GM23338 (cell line): ENCODE results near the gene TOMM20L. TPM values are rescaled to one million over a fixed set of nuclear protein-coding genes. Genes with fewer than 3 reads are reported as not detected.

Source experiments
- ATAC-seq: fragments of 200-7000 bp; cut with Tn5 transposase; 3 replicates; pipeline ENCODE4 v1.9.1; 2020
- DNase-seq: peaks from one replicate; pipeline ENCODE4 v3.0.0-alpha.2; 2015; ENCODE audit warnings: low spot score
- H2AFZ ChIP-seq: fragments of 200-600 bp; sonication (generic); 2 replicates; pipeline ENCODE4 v1.8.0; 2016; ENCODE audit warnings: antibody characterized with exemption, mild to moderate bottlenecking, moderate library complexity
- H3F3A ChIP-seq: fragments of 200-600 bp; sonication (generic); replicated peaks from 2 replicates; pipeline ENCODE4 v1.8.0; 2017; ENCODE audit warnings: antibody characterized with exemption, mixed run types, low read depth
- H3K27ac ChIP-seq: fragments of 200-600 bp; sonication (generic); 2 replicates; pipeline ENCODE4 v1.6.1; 2016; ENCODE audit warnings: low read depth
- H3K27me3 ChIP-seq: fragments of 200-600 bp; sonication (generic); 2 replicates; pipeline ENCODE4 v1.8.0; 2016; ENCODE audit warnings: mild to moderate bottlenecking, mixed run types, moderate library complexity; ENCODE audit not compliant: insufficient read depth
- H3K36me3 ChIP-seq: fragments of 200-600 bp; sonication (generic); 2 replicates; pipeline ENCODE4 v1.8.0; 2016; ENCODE audit warnings: mild to moderate bottlenecking; ENCODE audit not compliant: insufficient read depth
- H3K4me1 ChIP-seq: fragments of 200-600 bp; sonication (generic); 2 replicates; pipeline ENCODE4 v1.8.0; 2016; ENCODE audit warnings: mild to moderate bottlenecking, moderate library complexity; ENCODE audit not compliant: insufficient read depth
- H3K4me2 ChIP-seq: fragments of 200-600 bp; sonication (generic); 2 replicates; pipeline ENCODE4 v1.7.1; 2017; ENCODE audit warnings: mixed run types
- H3K4me3 ChIP-seq: fragments of 200-600 bp; sonication (generic); 2 replicates; pipeline ENCODE4 v1.6.1; 2016; ENCODE audit warnings: mixed run types
- H3K79me2 ChIP-seq: fragments of 200-600 bp; sonication (generic); replicated peaks from 2 replicates; pipeline ENCODE4 v1.8.0; 2017; ENCODE audit warnings: mild to moderate bottlenecking; ENCODE audit not compliant: insufficient read depth
- H3K9me2 ChIP-seq: fragments of 200-600 bp; sonication (generic); 2 replicates; pipeline ENCODE4 v1.8.0; 2017; ENCODE audit not compliant: insufficient read depth
- H4K20me1 ChIP-seq: fragments of 200-600 bp; sonication (generic); replicated peaks from 2 replicates; pipeline ENCODE4 v1.8.0; 2017; ENCODE audit warnings: mild to moderate bottlenecking; ENCODE audit not compliant: insufficient read depth
- H3K27ac Mint-ChIP-seq: 2 replicates; pipeline ENCODE4 v1.8.0; 2020; ENCODE audit warnings: inconsistent platforms, mild to moderate bottlenecking, moderate library complexity, mixed read lengths
- H3K27me3 Mint-ChIP-seq: 3 replicates; pipeline ENCODE4 v1.8.0; 2022; ENCODE audit warnings: low read depth, mild to moderate bottlenecking, moderate library complexity, mixed read lengths, inconsistent platforms; ENCODE audit not compliant: insufficient read depth, poor library complexity
- H3K36me3 Mint-ChIP-seq: 3 replicates; pipeline ENCODE4 v1.8.0; 2021; ENCODE audit warnings: low read depth, mild to moderate bottlenecking, inconsistent platforms, moderate library complexity, mixed read lengths
- H3K4me1 Mint-ChIP-seq: 3 replicates; pipeline ENCODE4 v1.8.0; 2020; ENCODE audit warnings: mild to moderate bottlenecking, inconsistent platforms, mixed read lengths
- H3K4me3 Mint-ChIP-seq: 3 replicates; pipeline ENCODE4 v1.8.0; 2021; ENCODE audit warnings: moderate library complexity, mild to moderate bottlenecking, inconsistent platforms, mixed read lengths
- H3K9me3 Mint-ChIP-seq: 3 replicates; pipeline ENCODE4 v1.8.0; 2020; ENCODE audit warnings: moderate library complexity, mild to moderate bottlenecking, inconsistent platforms, mixed read lengths
- CREB1 ChIP-seq: fragments of 250-450 bp; sonication (Bioruptor Pico); IDR thresholded peaks from 2 replicates; pipeline ENCODE4 v1.5.0; 2020; ENCODE audit warnings: low read depth, mild to moderate bottlenecking, moderate library complexity
- CTCF ChIP-seq, 2 experiments: fragments of 200-600 bp in 1 of 2; sonication (generic) in 1 of 2; conservative IDR thresholded peaks; 2 replicates each; pipeline versions ENCODE4 v1.5.1 to v1.6.1; 2016 to 2017; ENCODE audit warnings: antibody characterized with exemption in 2 of 2, low read depth in 2 of 2, mild to moderate bottlenecking in 2 of 2, moderate library complexity in 1 of 2
- EZH2 ChIP-seq: fragments of 200-600 bp; sonication (generic); IDR thresholded peaks from one replicate; pipeline ENCODE4 v1.8.0; 2017; ENCODE audit warnings: antibody characterized with exemption, mild to moderate bottlenecking, low read depth; ENCODE audit not compliant: unreplicated experiment
- EZH2phosphoT487 ChIP-seq: fragments of 200-600 bp; sonication (generic); IDR thresholded peaks from one replicate; pipeline ENCODE4 v1.8.1; 2018; ENCODE audit warnings: antibody characterized with exemption; ENCODE audit not compliant: unreplicated experiment
- JUNB ChIP-seq: IDR thresholded peaks from one replicate; pipeline ENCODE4 v1.6.1; 2016; ENCODE audit warnings: antibody characterized with exemption; ENCODE audit not compliant: unreplicated experiment
- POLR2AphosphoS5 ChIP-seq: IDR thresholded peaks from 2 replicates; pipeline ENCODE4 v1.6.1; 2016; ENCODE audit warnings: antibody characterized with exemption, low read depth
- STAT1 ChIP-seq: IDR thresholded peaks from one replicate; pipeline ENCODE4 v1.6.1; 2016; ENCODE audit warnings: antibody characterized with exemption; ENCODE audit not compliant: unreplicated experiment
- ZNF331 ChIP-seq: fragments of 250-450 bp; sonication (Bioruptor Pico); IDR thresholded peaks from 2 replicates; pipeline ENCODE4 v1.5.0; 2020; ENCODE audit warnings: low read depth, mild to moderate bottlenecking, moderate library complexity
- polyA plus RNA-seq: library from polyadenylated mRNA; unstranded; fragments of >200 nt; fragmentation: Nextera tagmentation; extraction: Ambion mirVana; gene quantifications from 2 replicates; pipeline ENCODE4 v1.2.1, GENCODE V29; 2016
- total RNA-seq: library from RNA; depleted of rRNA; stranded (reverse); fragments of >200 nt; shearing (Covaris generic); gene quantifications from 2 replicates; pipeline ENCODE4 v1.2.3, GENCODE V29; 2014
- TF ChIP-seq, protein P1 (sequence below): fragments of 250-450 bp; sonication (Bioruptor Pico); IDR thresholded peaks from 2 replicates; pipeline ENCODE4 v1.5.0; 2020; ENCODE audit warnings: mild to moderate bottlenecking, moderate library complexity

Gene TOMM20L
- total and polyA plus RNA-seq, 2 experiments from 2014 or later: not detected

DNA sequence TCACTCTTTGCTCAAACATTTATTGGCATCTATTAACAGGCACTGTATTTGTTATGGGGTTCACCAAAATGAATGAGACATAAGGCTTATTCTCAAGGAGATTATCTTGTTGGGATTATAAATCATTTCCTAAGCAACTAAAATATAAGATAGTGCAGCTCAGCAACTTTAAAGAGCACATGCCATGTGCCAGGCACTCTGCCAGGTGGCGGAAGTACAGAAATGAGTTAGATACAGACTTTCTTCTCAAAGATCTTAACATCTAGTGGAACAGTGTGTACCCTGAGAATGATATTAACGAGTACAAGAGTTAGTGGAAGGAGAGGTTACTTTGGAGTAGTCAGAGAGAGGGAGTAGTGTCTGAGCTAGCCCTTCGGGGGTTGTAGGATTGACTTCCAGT is 28.4 kb upstream of the TOMM20L start:
- H3K4me3 ChIP-seq: no peak overlapping the region
- Mint-ChIP-seq H3K27me3 (no peaks in the 10 kb centered on the region), H3K36me3 (peaks cover 30% of the 10 kb centered on the region; the same call in 2 of the 3 replicates), H3K4me3 (no peak overlapping the region), H3K27ac (no peak overlapping the region), H3K4me1 (no peaks in the 10 kb centered on the region), H3K9me3 (no peaks in the 10 kb centered on the region)
- H3K36me3 ChIP-seq: peaks cover 3% of the 10 kb centered on the region; the same call in 1 of the 2 replicates
- DNase-seq: no peak
- no peaks in the 10 kb centered on the region for H3K4me1 ChIP-seq
- no peak for TF ChIP-seq CREB1
- TF ChIP-seq POLR2AphosphoS5: no peak
- no peak for TF ChIP-seq CTCF (conservative IDR thresholded peaks at IDR 0.05; ENCODE audit: low read depth in 2 of 2)
- no peak for TF ChIP-seq ZNF331 (CRISPR knock-in tag)
- no peak for TF ChIP-seq EZH2phosphoT487
- TF ChIP-seq EZH2: no peak
- H3K9me2 ChIP-seq: no peaks in the 10 kb centered on the region
- H3F3A ChIP-seq: no peaks in the 10 kb centered on the region; the same call in 1 of the 2 replicates
- no peak overlapping the region for H3K27ac ChIP-seq
- no peak overlapping the region for H3K4me2 ChIP-seq
- ATAC-seq: no peak
- no peaks in the 10 kb centered on the region for H4K20me1 ChIP-seq
- H2AFZ ChIP-seq: no peak overlapping the region
- H3K27me3 ChIP-seq: no peaks in the 10 kb centered on the region
- H3K79me2 ChIP-seq: no peaks in the 10 kb centered on the region

DNA sequence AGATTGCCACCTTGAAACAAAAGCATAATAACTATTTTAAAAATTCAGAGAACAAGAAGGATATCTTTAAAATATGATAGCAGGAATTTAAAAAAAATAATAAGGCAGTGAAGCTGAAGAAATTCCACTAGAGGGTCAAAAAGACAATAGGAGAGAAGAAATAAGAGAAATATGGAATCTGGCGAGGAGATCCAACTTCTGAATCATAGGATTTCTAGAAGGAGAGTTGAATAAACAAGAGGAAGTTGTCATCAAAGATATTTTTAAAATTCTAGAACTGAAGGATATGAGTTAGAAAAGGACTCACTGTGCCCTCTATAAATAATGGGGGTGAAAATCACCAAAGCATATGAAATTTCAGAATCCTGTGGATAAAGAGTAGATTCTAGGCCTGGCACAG is 26.8 kb upstream of the TOMM20L start:
- Mint-ChIP-seq H3K36me3 (peaks cover 31% of the 10 kb centered on the region; the same call in 2 of the 3 replicates), H3K4me3 (no peak overlapping the region), H3K27me3 (no peaks in the 10 kb centered on the region), H3K9me3 (no peaks in the 10 kb centered on the region), H3K27ac (no peak overlapping the region), H3K4me1 (no peaks in the 10 kb centered on the region)
- Histone ChIP-seq H3K27me3 (no peaks in the 10 kb centered on the region), H3K79me2 (no peaks in the 10 kb centered on the region), H3F3A (no peaks in the 10 kb centered on the region; the same call in 1 of the 2 replicates), H3K4me1 (no peaks in the 10 kb centered on the region), H3K36me3 (peaks cover 3% of the 10 kb centered on the region; the same call in 1 of the 2 replicates), H3K9me2 (no peaks in the 10 kb centered on the region), H2AFZ (no peak overlapping the region), H3K4me2 (no peak overlapping the region), H3K27ac (no peak overlapping the region), H4K20me1 (no peaks in the 10 kb centered on the region), H3K4me3 (no peak overlapping the region)
- TF ChIP-seq EZH2: no peak
- no peak for TF ChIP-seq EZH2phosphoT487
- TF ChIP-seq CTCF (conservative IDR thresholded peaks at IDR 0.05; ENCODE audit: low read depth in 2 of 2): no peak
- TF ChIP-seq STAT1: no peak
- TF ChIP-seq JUNB: no peak
- no peak for TF ChIP-seq CREB1
- TF ChIP-seq, protein P1, sequence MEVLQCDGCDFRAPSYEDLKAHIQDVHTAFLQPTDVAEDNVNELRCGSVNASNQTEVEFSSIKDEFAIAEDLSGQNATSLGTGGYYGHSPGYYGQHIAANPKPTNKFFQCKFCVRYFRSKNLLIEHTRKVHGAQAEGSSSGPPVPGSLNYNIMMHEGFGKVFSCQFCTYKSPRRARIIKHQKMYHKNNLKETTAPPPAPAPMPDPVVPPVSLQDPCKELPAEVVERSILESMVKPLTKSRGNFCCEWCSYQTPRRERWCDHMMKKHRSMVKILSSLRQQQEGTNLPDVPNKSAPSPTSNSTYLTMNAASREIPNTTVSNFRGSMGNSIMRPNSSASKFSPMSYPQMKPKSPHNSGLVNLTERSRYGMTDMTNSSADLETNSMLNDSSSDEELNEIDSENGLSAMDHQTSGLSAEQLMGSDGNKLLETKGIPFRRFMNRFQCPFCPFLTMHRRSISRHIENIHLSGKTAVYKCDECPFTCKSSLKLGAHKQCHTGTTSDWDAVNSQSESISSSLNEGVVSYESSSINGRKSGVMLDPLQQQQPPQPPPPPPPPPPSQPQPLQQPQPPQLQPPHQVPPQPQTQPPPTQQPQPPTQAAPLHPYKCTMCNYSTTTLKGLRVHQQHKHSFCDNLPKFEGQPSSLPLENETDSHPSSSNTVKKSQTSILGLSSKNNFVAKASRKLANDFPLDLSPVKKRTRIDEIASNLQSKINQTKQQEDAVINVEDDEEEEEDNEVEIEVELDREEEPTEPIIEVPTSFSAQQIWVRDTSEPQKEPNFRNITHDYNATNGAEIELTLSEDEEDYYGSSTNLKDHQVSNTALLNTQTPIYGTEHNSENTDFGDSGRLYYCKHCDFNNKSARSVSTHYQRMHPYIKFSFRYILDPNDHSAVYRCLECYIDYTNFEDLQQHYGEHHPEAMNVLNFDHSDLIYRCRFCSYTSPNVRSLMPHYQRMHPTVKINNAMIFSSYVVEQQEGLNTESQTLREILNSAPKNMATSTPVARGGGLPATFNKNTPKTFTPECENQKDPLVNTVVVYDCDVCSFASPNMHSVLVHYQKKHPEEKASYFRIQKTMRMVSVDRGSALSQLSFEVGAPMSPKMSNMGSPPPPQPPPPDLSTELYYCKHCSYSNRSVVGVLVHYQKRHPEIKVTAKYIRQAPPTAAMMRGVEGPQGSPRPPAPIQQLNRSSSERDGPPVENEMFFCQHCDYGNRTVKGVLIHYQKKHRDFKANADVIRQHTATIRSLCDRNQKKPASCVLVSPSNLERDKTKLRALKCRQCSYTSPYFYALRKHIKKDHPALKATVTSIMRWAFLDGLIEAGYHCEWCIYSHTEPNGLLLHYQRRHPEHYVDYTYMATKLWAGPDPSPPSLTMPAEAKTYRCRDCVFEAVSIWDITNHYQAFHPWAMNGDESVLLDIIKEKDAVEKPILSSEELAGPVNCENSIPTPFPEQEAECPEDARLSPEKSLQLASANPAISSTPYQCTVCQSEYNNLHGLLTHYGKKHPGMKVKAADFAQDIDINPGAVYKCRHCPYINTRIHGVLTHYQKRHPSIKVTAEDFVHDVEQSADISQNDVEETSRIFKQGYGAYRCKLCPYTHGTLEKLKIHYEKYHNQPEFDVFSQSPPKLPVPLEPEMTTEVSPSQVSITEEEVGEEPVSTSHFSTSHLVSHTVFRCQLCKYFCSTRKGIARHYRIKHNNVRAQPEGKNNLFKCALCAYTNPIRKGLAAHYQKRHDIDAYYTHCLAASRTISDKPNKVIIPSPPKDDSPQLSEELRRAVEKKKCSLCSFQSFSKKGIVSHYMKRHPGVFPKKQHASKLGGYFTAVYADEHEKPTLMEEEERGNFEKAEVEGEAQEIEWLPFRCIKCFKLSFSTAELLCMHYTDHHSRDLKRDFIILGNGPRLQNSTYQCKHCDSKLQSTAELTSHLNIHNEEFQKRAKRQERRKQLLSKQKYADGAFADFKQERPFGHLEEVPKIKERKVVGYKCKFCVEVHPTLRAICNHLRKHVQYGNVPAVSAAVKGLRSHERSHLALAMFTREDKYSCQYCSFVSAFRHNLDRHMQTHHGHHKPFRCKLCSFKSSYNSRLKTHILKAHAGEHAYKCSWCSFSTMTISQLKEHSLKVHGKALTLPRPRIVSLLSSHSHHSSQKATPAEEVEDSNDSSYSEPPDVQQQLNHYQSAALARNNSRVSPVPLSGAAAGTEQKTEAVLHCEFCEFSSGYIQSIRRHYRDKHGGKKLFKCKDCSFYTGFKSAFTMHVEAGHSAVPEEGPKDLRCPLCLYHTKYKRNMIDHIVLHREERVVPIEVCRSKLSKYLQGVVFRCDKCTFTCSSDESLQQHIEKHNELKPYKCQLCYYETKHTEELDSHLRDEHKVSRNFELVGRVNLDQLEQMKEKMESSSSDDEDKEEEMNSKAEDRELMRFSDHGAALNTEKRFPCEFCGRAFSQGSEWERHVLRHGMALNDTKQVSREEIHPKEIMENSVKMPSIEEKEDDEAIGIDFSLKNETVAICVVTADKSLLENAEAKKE (CRISPR knock-in tag): no peak
- DNase-seq: no peak
- no peak for ATAC-seq
